ENCODE data around the gene FASTKD1.

The FASTKD1 gene

DNA sequence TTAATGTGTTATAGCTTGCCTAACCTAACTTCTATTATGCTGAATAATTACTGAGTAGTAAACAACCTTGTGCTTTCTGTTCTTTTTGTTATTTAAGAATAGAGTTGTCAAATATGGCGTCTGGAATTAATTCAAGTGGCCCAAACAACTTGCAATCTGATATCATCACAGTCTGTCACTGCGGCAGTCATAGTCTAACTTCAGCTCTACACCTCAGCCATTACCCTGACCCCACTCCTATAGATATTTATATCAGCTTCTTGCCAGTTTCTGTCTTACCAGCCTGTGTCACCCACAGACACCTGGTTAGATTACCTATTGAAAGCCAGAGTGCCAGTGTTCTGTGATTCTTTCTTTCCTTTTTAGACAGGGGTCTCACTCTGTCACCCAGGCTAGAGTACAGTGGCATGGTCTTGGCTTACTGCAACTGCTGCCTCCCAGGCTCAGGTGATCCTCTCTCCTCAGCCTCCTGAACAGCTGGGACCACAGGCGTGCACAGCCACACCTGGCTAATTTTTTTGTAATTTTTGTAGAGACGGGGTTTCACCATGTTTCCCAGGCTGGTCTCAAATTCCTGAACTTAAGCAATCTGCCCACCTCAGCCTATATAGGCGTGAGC lies 78.2 kb downstream of the FASTKD1 start:
- no peak for FAIRE-seq

GRCh38 chr2:169493360-169493759 lies 80.3 kb downstream of the FASTKD1 start:
- no peak for FAIRE-seq

DNA sequence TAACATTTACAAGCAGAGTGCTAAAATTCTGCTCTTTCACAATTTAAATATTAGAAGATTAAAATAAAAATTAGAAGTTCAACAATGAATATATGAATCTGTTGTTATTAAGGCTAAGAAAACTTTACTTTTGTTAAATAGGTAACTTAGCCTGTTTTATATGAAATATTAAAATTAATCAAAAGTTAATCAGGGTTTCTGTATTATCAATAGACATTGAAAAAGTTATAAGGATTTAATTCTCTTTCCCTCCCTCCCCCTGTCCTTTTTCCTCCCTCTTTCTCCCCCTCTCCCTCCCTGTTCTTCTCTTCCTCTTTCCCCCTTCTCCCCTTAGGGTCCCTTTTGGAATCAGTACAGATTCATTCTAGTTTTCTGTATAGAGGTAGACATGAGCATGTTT lies 82.3 kb downstream of the FASTKD1 start:
- peak; percentile 6 for FAIRE-seq

DNA sequence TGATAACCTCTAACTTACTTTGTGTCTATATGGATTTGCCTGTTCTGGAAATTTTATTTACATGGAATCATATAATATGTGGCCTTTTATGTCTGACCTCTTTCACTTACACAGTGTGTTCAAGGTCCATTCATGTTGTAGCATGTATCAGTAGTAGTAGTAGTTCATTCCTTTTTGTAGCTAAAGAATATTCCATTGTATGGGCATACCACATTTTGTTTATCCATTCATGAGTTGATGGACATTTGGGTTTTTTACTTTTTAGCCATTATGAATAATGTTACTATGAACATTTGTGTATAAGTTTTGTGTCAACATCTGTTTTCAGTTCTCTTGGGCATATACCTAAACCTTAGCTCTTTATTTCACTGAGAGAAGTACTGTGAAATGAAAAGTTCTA lies 82.8 kb downstream of the FASTKD1 start:
- FAIRE-seq, result no peak

DNA sequence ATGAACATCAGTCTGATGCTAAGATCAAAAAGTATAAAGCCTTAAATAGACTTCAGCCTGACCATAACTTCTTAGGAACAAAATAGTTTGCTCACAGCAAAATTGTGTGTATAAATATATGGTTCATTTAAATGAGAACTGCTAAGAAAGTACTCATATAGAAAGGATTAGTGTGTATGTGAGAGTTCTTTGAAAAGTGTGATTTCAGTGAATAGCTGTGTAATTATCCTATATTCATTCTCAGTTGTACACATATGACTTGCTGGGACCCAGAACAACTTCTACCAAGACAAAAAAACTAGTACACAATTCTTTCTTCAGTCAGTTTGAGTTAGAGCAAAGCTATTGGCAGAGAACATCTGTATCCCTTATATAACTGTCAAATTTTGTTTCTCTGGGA lies 87.2 kb downstream of the FASTKD1 start:
- FAIRE-seq, result no peak

GRCh38 chr2:169485650-169486138 lies 88.0 kb downstream of the FASTKD1 start:
- FAIRE-seq, result no peak

DNA sequence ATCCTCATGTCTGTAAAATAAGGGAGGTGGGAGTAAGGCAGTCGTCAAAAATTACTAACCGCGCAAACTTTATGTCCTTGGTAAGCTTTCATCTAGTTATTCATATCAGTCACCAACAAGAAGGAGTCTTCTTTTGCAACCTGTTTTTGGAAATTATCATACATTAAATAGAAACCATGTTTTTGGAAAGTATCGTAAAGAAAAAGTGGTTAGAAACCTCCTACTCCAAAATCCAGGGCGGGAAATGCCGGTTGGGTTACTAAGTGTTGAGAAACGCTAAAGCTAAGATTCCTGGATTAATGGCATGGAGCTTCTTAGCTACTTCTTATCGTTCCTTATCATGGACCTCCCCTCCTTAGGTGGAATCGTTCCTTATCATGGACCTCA lies 93.6 kb downstream of the FASTKD1 start:
- FAIRE-seq, result no peak
